ENCODE results near the gene CTDSPL. TPM values are rescaled to one million over a fixed set of nuclear protein-coding genes. Genes with fewer than 3 reads are reported as not detected.
A peak's percentile ranks its signal among the peaks of the same experiment; 100 is the strongest.

Gene CTDSPL
- total RNA-seq, 1 experiment from 2014 or later, result 34.4 TPM

- Histone ChIP-seq H3K4me3 (replicated peaks in 1 of 2; ENCODE audit: low read depth in 1 of 2, low read length in 2 of 2) (peak overlapping the region; percentile 30 to 41), H3K9ac (ENCODE audit: low read length) (peak overlapping the region; percentile 45), H3K4me2 (ENCODE audit: low read length) (peak overlapping the region; percentile 76), H3K9me2 (ENCODE audit: insufficient read depth) (no peaks in the 10 kb centered on the region), H4K20me1 (ENCODE audit: insufficient read depth) (no peaks in the 10 kb centered on the region), H3K9me3 (ENCODE audit: control insufficient read depth in 1 of 2, insufficient read depth in 1 of 2, low read depth in 1 of 2, low read length in 2 of 2) (no peaks in the 10 kb centered on the region), H3K27me3 (ENCODE audit: insufficient read depth, low read length) (no peaks in the 10 kb centered on the region), H2AFZ (ENCODE audit: low read depth, low read length, poor library complexity, severe bottlenecking) (peak overlapping the region; percentile 64), H3K79me2 (ENCODE audit: insufficient read depth, low read length) (no peaks in the 10 kb centered on the region), H3K4me1 (ENCODE audit: control insufficient read depth in 1 of 2, insufficient read depth in 2 of 2, low read length in 2 of 2) (peaks cover 29 to 42% of the 10 kb centered on the region in 2 experiments), H3K27ac (ENCODE audit: low read depth, low read length) (peak overlapping the region; percentile 35), H3K36me3 (ENCODE audit: control insufficient read depth in 1 of 2, insufficient read depth in 2 of 2, low read length in 2 of 2) (no peaks in the 10 kb centered on the region)
- intact Hi-C loops (cut with micrococcal nuclease), result no loop called here
- TF ChIP-seq EZH2phosphoT487 (IDR thresholded peaks at IDR 0.05; ENCODE audit: borderline replicate concordance), result no peak
- no peak for TF ChIP-seq FOSL1 (IDR thresholded peaks at IDR 0.05; ENCODE audit: low read depth)
- TF ChIP-seq, protein P1, sequence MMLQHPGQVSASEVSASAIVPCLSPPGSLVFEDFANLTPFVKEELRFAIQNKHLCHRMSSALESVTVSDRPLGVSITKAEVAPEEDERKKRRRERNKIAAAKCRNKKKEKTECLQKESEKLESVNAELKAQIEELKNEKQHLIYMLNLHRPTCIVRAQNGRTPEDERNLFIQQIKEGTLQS (IDR thresholded peaks at IDR 0.05), result no peak
- no peak for TF ChIP-seq CBX3 (IDR thresholded peaks at IDR 0.05; ENCODE audit: low read depth)
- TF ChIP-seq POLR2A (IDR thresholded peaks at IDR 0.05; ENCODE audit: borderline replicate concordance, extremely low read depth, insufficient read depth, insufficient read length), result no peak
- no peak for TF ChIP-seq EGR1 (IDR thresholded peaks at IDR 0.05; ENCODE audit: low read depth)
- no peak for TF ChIP-seq ZNF274 (IDR thresholded peaks at IDR 0.05; ENCODE audit: low read depth, low read length)
- TF ChIP-seq ELF1 (IDR thresholded peaks at IDR 0.05; ENCODE audit: borderline replicate concordance, low read depth), result no peak
- TF ChIP-seq MAX (IDR thresholded peaks at IDR 0.05), result no peak
- TF ChIP-seq SP1 (IDR thresholded peaks at IDR 0.05; ENCODE audit: low read depth), result no peak
- TF ChIP-seq, protein P2, sequence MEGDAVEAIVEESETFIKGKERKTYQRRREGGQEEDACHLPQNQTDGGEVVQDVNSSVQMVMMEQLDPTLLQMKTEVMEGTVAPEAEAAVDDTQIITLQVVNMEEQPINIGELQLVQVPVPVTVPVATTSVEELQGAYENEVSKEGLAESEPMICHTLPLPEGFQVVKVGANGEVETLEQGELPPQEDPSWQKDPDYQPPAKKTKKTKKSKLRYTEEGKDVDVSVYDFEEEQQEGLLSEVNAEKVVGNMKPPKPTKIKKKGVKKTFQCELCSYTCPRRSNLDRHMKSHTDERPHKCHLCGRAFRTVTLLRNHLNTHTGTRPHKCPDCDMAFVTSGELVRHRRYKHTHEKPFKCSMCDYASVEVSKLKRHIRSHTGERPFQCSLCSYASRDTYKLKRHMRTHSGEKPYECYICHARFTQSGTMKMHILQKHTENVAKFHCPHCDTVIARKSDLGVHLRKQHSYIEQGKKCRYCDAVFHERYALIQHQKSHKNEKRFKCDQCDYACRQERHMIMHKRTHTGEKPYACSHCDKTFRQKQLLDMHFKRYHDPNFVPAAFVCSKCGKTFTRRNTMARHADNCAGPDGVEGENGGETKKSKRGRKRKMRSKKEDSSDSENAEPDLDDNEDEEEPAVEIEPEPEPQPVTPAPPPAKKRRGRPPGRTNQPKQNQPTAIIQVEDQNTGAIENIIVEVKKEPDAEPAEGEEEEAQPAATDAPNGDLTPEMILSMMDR (IDR thresholded peaks at IDR 0.05 in 2 of 3, conservative IDR thresholded peaks at IDR 0.05 in 1 of 3; ENCODE audit: borderline replicate concordance in 1 of 3, insufficient read depth in 1 of 3, low read depth in 2 of 3, low read length in 2 of 3), result no peak
- TF ChIP-seq JUND (IDR thresholded peaks at IDR 0.05), result no peak
- TF ChIP-seq ZFX (IDR thresholded peaks at IDR 0.05), result no peak
- CTCF ChIA-PET, result no interaction called here
- no TSS peak for BruUV-seq (replicated peaks)
- RAD21 ChIA-PET (ENCODE audit: low non-redundant PET in 1 of 2, low total read pairs in 2 of 2, uncharacterized antibody in 2 of 2, unreplicated experiment in 2 of 2), result no interaction called here
- POLR2A ChIA-PET, result interaction anchor here (0.7 kb wide), 1 partner anchor 108 kb away, joined by 3 read pairs; no protein-coding TSS in a partner anchor
- DNase-seq (ENCODE audit: low read depth, low spot score) (no peak), ATAC-seq (peak; percentile 28; the same call in 1 of the 2 replicates)
Measured at GRCh38 chr3:38030126-38031021, 168.7 kb downstream of the CTDSPL start.

Measured in HCT116 (cell line).